Suprapubic skin (tissue), 3 donors: Measurements from ENCODE around the gene IKBIP.

Source experiments
- POLR2AphosphoS5 ChIP-seq, 3 donors: sonication (generic); formaldehyde crosslinking; IDR thresholded peaks; one replicate each; pipeline ENCODE4 v1.6.1; 2017; ENCODE audit warnings: antibody characterized with exemption in 3 of 3
- TF ChIP-seq, protein P1 (sequence below), 2 donors: fragments of 200-600 bp in 1 of 2; fragments of 450-650 bp in 1 of 2; sonication (generic) in 1 of 2; IDR thresholded peaks; one replicate each; pipeline ENCODE4 v1.5.1; 2016 to 2019; ENCODE audit warnings: antibody characterized with exemption in 2 of 2, mild to moderate bottlenecking in 1 of 2, moderate library complexity in 1 of 2

GRCh38 chr12:98635657-98636323 lies 8.8 kb downstream of the IKBIP start:
- TF ChIP-seq POLR2AphosphoS5 (IDR thresholded peaks at IDR 0.05): no peak
- TF ChIP-seq, protein P1, sequence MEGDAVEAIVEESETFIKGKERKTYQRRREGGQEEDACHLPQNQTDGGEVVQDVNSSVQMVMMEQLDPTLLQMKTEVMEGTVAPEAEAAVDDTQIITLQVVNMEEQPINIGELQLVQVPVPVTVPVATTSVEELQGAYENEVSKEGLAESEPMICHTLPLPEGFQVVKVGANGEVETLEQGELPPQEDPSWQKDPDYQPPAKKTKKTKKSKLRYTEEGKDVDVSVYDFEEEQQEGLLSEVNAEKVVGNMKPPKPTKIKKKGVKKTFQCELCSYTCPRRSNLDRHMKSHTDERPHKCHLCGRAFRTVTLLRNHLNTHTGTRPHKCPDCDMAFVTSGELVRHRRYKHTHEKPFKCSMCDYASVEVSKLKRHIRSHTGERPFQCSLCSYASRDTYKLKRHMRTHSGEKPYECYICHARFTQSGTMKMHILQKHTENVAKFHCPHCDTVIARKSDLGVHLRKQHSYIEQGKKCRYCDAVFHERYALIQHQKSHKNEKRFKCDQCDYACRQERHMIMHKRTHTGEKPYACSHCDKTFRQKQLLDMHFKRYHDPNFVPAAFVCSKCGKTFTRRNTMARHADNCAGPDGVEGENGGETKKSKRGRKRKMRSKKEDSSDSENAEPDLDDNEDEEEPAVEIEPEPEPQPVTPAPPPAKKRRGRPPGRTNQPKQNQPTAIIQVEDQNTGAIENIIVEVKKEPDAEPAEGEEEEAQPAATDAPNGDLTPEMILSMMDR (IDR thresholded peaks at IDR 0.05): no peak
